Breast epithelium (tissue), 3 donors: ENCODE measurements around the gene PIGT.

Experiments used
- POLR2A ChIP-seq: fragments of 450-650 bp; IDR thresholded peaks from one replicate; pipeline ENCODE4 v1.6.1; 2016; ENCODE audit warnings: antibody characterized with exemption, mild to moderate bottlenecking, moderate library complexity
- POLR2AphosphoS5 ChIP-seq, 3 donors: sonication (generic); formaldehyde crosslinking; IDR thresholded peaks; one replicate each; pipeline ENCODE4 v1.6.1; 2017; ENCODE audit warnings: antibody characterized with exemption in 3 of 3
- TF ChIP-seq, protein P1 (sequence below), 3 donors: fragments of 450-650 bp; IDR thresholded peaks; one replicate each; pipeline ENCODE4 v1.5.1; 2016 to 2017; ENCODE audit warnings: antibody characterized with exemption in 3 of 3, mild to moderate bottlenecking in 3 of 3, moderate library complexity in 3 of 3

DNA sequence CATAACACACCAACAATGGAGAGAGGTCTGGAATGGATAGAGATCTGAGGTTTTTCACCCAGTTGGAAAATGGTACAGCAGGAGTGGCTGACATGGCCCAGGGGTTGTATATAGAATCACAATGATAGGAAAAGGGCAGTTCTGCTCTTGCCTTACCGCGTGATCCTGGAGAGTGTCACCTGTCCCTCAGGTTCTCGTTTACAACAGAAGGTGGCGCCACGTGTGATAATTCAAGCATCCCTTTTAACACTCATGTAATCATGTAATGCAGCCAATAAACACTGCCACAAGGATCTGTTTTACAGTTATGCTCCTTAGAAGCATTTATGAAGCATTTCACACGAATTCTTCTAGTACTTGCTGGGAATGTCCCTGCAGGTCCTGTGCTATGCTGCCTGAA lies 40.7 kb downstream of the PIGT start:
- TF ChIP-seq, protein P1, sequence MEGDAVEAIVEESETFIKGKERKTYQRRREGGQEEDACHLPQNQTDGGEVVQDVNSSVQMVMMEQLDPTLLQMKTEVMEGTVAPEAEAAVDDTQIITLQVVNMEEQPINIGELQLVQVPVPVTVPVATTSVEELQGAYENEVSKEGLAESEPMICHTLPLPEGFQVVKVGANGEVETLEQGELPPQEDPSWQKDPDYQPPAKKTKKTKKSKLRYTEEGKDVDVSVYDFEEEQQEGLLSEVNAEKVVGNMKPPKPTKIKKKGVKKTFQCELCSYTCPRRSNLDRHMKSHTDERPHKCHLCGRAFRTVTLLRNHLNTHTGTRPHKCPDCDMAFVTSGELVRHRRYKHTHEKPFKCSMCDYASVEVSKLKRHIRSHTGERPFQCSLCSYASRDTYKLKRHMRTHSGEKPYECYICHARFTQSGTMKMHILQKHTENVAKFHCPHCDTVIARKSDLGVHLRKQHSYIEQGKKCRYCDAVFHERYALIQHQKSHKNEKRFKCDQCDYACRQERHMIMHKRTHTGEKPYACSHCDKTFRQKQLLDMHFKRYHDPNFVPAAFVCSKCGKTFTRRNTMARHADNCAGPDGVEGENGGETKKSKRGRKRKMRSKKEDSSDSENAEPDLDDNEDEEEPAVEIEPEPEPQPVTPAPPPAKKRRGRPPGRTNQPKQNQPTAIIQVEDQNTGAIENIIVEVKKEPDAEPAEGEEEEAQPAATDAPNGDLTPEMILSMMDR (IDR thresholded peaks at IDR 0.05), result peak in 1 of 3 donors; percentile 39
- TF ChIP-seq POLR2AphosphoS5 (IDR thresholded peaks at IDR 0.05) (no peak), POLR2A (no peak)
